Panc1 (cell line): ENCODE results near the gene PCCA. TPM values are rescaled to one million over a fixed set of nuclear protein-coding genes. Genes with fewer than 3 reads are reported as not detected.

ENCODE experiments used
- ATAC-seq: fragments of 200-7000 bp; cut with Tn5 transposase; 2 replicates; pipeline ENCODE4 v1.9.1; 2020; ENCODE audit warnings: mild to moderate bottlenecking, moderate library complexity
- BruUV-seq: library from RNA; stranded (reverse); fragments of 400-500 nt; replicated peaks from 2 replicates; lab custom pipeline; 2021; lab: Mats Ljungman, UMichigan
- CTCF ChIA-PET: fragments of 300-600 bp; sonication (Branson Sonifier 250); formaldehyde crosslinking; loops from one replicate; lab custom pipeline; 2022; ENCODE audit warnings: antibody characterized with exemption; lab: Charles Lee
- POLR2A ChIA-PET: fragments of 300-600 bp; sonication (Branson Sonifier 250); formaldehyde crosslinking; loops from one replicate; lab custom pipeline; 2022; ENCODE audit warnings: antibody characterized with exemption; lab: Charles Lee
- DNase-seq: peaks from one replicate; pipeline ENCODE4 v3.0.0-alpha.2; 2010; ENCODE audit warnings: low read depth, low spot score
- H3K27ac ChIP-seq: 2 replicates; pipeline ENCODE4 v1.5.1; 2011; ENCODE audit warnings: mild to moderate bottlenecking, low read length, inconsistent platforms
- H3K27me3 ChIP-seq: fragments of 200-500 bp; sonication (Bioruptor generic); 2 replicates; pipeline ENCODE4 v1.6.0; 2014; ENCODE audit warnings: low read length, inconsistent platforms; ENCODE audit not compliant: control insufficient read depth, insufficient read depth
- H3K36me3 ChIP-seq: fragments of 200-500 bp; sonication (Bioruptor generic); 2 replicates; pipeline ENCODE4 v1.5.1; 2014; ENCODE audit warnings: inconsistent platforms, mild to moderate bottlenecking, low read length, moderate library complexity; ENCODE audit not compliant: control insufficient read depth, insufficient read depth
- H3K4me1 ChIP-seq: 2 replicates; pipeline ENCODE4 v1.5.1; 2011; ENCODE audit warnings: inconsistent platforms, mild to moderate bottlenecking, low read length, moderate library complexity; ENCODE audit not compliant: control insufficient read depth, insufficient read depth
- H3K4me3 ChIP-seq, 2 experiments: 2 replicates each; pipeline ENCODE4 v1.5.1; 2011 to 2012; ENCODE audit warnings: low read depth in 2 of 2, low read length in 2 of 2, mild to moderate bottlenecking in 2 of 2, inconsistent platforms in 1 of 2, moderate library complexity in 1 of 2
- H3K9me3 ChIP-seq: fragments of 200-500 bp; sonication (Bioruptor generic); 2 replicates; pipeline ENCODE4 v1.5.1; 2014; ENCODE audit warnings: low read depth, mild to moderate bottlenecking, inconsistent platforms, low read length, moderate library complexity; ENCODE audit not compliant: control insufficient read depth, insufficient read depth
- CTCF ChIP-seq: fragments of 450-650 bp; IDR thresholded peaks from 2 replicates; pipeline ENCODE4 v1.5.1; 2017; ENCODE audit warnings: mild to moderate bottlenecking
- POLR2AphosphoS5 ChIP-seq: IDR thresholded peaks from 2 replicates; pipeline ENCODE4 v1.6.1; 2012; ENCODE audit warnings: mild to moderate bottlenecking, low read depth, low read length, moderate library complexity
- REST ChIP-seq, 2 experiments: IDR thresholded peaks; 2 replicates each; pipeline ENCODE4 v1.6.1; 2011 to 2012; ENCODE audit warnings: low read depth in 2 of 2, control low read depth in 1 of 2, low read length in 1 of 2, mild to moderate bottlenecking in 1 of 2, moderate library complexity in 1 of 2; ENCODE audit not compliant: insufficient read depth in 1 of 2
- SIN3A ChIP-seq: IDR thresholded peaks from 2 replicates; pipeline ENCODE4 v1.6.1; 2012; ENCODE audit warnings: low read depth, mild to moderate bottlenecking, low read length, moderate library complexity, borderline replicate concordance; ENCODE audit not compliant: insufficient read depth
- TCF7L2 ChIP-seq: IDR thresholded peaks from 2 replicates; pipeline ENCODE4 v1.6.1; 2011; ENCODE audit warnings: mild to moderate bottlenecking, low read depth, low read length, inconsistent platforms
- in situ Hi-C: cut with HindIII; loops from 2 replicates; pipeline ENCODE4 v1.10.0; 2016; ENCODE audit warnings: low sequenced_read_pairs, low pct_unique_long_range_greater_than_20kb
- intact Hi-C: fragments of 100-400 bp; cut with micrococcal nuclease; formaldehyde crosslinking; loops from one replicate; pipeline ENCODE4 v1.10.0; 2022; ENCODE audit not compliant: unreplicated experiment
- total RNA-seq: library from RNA; stranded (reverse); gene quantifications from one replicate; pipeline ENCODE4 v1.2.1, GENCODE V29; 2021; ENCODE audit not compliant: unreplicated experiment

Gene PCCA
- total RNA-seq, 1 experiment from 2014 or later, result 14.7 TPM

GRCh38 chr13:100536643-100537180 lies 447.8 kb downstream of the PCCA start:
- in situ Hi-C loops (no loop called here), intact Hi-C loops (no loop called here)
- DNase-seq, result no peak
- no peak for TF ChIP-seq CTCF
- no peak for TF ChIP-seq REST (IDR thresholded peaks at IDR 0.05; ENCODE audit: insufficient read depth in 1 of 2, low read depth in 2 of 2, low read length in 1 of 2)
- TF ChIP-seq TCF7L2, result no peak
- no peak for TF ChIP-seq SIN3A
- TF ChIP-seq POLR2AphosphoS5, result no peak
- Histone ChIP-seq H3K27me3 (no peaks in the 10 kb centered on the region), H3K4me1 (no peaks in the 10 kb centered on the region), H3K36me3 (no peaks in the 10 kb centered on the region), H3K4me3 (no peak overlapping the region), H3K9me3 (no peaks in the 10 kb centered on the region), H3K27ac (no peak overlapping the region)
- ChIA-PET CTCF (no interaction called here), POLR2A (no interaction called here)
- ATAC-seq, result no peak
- no TSS peak for BruUV-seq

- in situ Hi-C loops, result no loop called here
- Histone ChIP-seq H3K27ac (no peak overlapping the region), H3K4me3 (no peak overlapping the region), H3K36me3 (no peaks in the 10 kb centered on the region), H3K4me1 (no peaks in the 10 kb centered on the region), H3K9me3 (no peaks in the 10 kb centered on the region), H3K27me3 (no peaks in the 10 kb centered on the region)
- intact Hi-C loops, result no loop called here
- ChIA-PET CTCF (no interaction called here), POLR2A (no interaction called here)
- TF ChIP-seq TCF7L2 (no peak), SIN3A (no peak), CTCF (no peak), REST (IDR thresholded peaks at IDR 0.05; ENCODE audit: insufficient read depth in 1 of 2, low read depth in 2 of 2, low read length in 1 of 2) (no peak), POLR2AphosphoS5 (no peak)
- ATAC-seq, result no peak
- no TSS peak for BruUV-seq
- no peak for DNase-seq
Observed at GRCh38 chr13:100537486-100537885, 448.6 kb downstream of the PCCA start.
